Esophagus squamous epithelium (tissue), 5 donors: ENCODE measurements around the gene CCDC185. TPM values are rescaled to one million over a fixed set of nuclear protein-coding genes. Genes with fewer than 3 reads are reported as not detected.

Source experiments
- DNase-seq: peaks from one replicate; lab custom pipeline; 2025; lab: John Stamatoyannopoulos, UW
- H3K27ac ChIP-seq, 4 donors: fragments of 200-600 bp; sonication (generic); one replicate each; pipeline ENCODE4 v1.5.1; 2016 to 2019; ENCODE audit warnings: mild to moderate bottlenecking in 1 of 4
- H3K27me3 ChIP-seq, 4 donors: fragments of 200-600 bp; sonication (generic); 1 replicate in 3 of 4; 2 replicates in 1 of 4; pipeline versions ENCODE4 v1.5.1 to v1.6.0; 2017 to 2021; ENCODE audit warnings: antibody characterized with exemption in 1 of 4
- H3K36me3 ChIP-seq, 3 donors: fragments of 200-600 bp; sonication (generic); one replicate each; pipeline ENCODE4 v1.5.1; 2016 to 2019
- H3K4me1 ChIP-seq, 3 donors: fragments of 200-600 bp; sonication (generic); one replicate each; pipeline ENCODE4 v1.5.1; 2017 to 2019
- H3K4me3 ChIP-seq, 4 donors: fragments of 200-600 bp; sonication (generic); 1 replicate in 3 of 4; 2 replicates in 1 of 4; pipeline ENCODE4 v1.5.1; 2016 to 2019; ENCODE audit warnings: mild to moderate bottlenecking in 2 of 4, moderate library complexity in 1 of 4
- H3K9me3 ChIP-seq, 3 donors: fragments of 200-600 bp; sonication (generic); one replicate each; pipeline ENCODE4 v1.5.1; 2016 to 2019
- POLR2A ChIP-seq, 4 donors: fragments of 450-650 bp; IDR thresholded peaks; one replicate each; pipeline ENCODE4 v1.6.1; 2017; ENCODE audit warnings: antibody characterized with exemption in 4 of 4, mild to moderate bottlenecking in 4 of 4, moderate library complexity in 3 of 4
- WGBS, 2 donors: methylation state at CpG; one replicate each; pipeline ENCODE4 v1.1.5; 2018; 5-methylcytosine and 5-hydroxymethylcytosine counted together
- intact Hi-C: fragments of 100-400 bp; cut with DNase I; formaldehyde crosslinking; loops from one replicate; pipeline ENCODE4 v1.15.0; 2022
- total RNA-seq, 4 donors: library from RNA; depleted of rRNA; stranded (reverse); fragments of >200 nt; gene quantifications; one replicate each; pipeline ENCODE4 v1.1.0, GENCODE V29; 2016
- TF ChIP-seq, protein P1 (sequence below), 6 experiments: fragments of 450-650 bp in 4 of 6; fragments of 200-600 bp in 2 of 6; sonication (generic) in 2 of 6; IDR thresholded peaks; one replicate each; pipeline ENCODE4 v1.5.1; 2016 to 2019; ENCODE audit warnings: antibody characterized with exemption in 6 of 6, mild to moderate bottlenecking in 4 of 6, moderate library complexity in 4 of 6
- donor health status: DM: yes; HTN: yes; CAD: no.

CCDC185 gene
- total RNA-seq, 4 donors from 2014 or later = 0.13 TPM; not detected in 3

DNA sequence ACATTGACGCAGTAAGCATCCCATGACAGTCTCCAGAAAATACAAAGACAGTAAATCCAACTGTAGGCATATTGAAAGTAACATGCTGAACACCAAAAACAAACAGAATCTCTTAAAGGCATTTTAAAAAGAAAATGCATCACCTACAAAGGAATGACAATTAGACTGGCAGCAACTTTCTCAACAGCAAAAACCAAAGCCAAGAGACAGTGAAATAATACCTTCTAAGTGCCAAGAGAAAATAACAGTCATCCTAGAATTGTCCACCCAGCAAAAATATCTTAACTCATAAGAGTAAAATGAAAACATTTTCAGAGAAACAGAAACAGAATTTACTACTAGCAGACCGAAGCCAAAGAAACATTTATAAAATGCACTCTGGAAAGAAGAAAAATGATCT is 20.0 kb downstream of the CCDC185 start:
- H3K36me3 ChIP-seq = no peaks in the 10 kb centered on the region
- no peaks in the 10 kb centered on the region for H3K27me3 ChIP-seq
- 62 to 77% methylated on average over 2 of the region's 2 CpGs for WGBS, 2 donors
- H3K4me3 ChIP-seq = no peak overlapping the region
- peaks cover 0 to 3% (median 0%) of the 10 kb centered on the region in 3 donors for H3K4me1 ChIP-seq
- H3K27ac ChIP-seq = no peak overlapping the region
- no peak for DNase-seq
- no peaks in the 10 kb centered on the region for H3K9me3 ChIP-seq
- no peak for TF ChIP-seq POLR2A (IDR thresholded peaks at IDR 0.05)
- TF ChIP-seq, protein P1, sequence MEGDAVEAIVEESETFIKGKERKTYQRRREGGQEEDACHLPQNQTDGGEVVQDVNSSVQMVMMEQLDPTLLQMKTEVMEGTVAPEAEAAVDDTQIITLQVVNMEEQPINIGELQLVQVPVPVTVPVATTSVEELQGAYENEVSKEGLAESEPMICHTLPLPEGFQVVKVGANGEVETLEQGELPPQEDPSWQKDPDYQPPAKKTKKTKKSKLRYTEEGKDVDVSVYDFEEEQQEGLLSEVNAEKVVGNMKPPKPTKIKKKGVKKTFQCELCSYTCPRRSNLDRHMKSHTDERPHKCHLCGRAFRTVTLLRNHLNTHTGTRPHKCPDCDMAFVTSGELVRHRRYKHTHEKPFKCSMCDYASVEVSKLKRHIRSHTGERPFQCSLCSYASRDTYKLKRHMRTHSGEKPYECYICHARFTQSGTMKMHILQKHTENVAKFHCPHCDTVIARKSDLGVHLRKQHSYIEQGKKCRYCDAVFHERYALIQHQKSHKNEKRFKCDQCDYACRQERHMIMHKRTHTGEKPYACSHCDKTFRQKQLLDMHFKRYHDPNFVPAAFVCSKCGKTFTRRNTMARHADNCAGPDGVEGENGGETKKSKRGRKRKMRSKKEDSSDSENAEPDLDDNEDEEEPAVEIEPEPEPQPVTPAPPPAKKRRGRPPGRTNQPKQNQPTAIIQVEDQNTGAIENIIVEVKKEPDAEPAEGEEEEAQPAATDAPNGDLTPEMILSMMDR (IDR thresholded peaks at IDR 0.05) = no peak
- intact Hi-C loops = no loop called here

DNA sequence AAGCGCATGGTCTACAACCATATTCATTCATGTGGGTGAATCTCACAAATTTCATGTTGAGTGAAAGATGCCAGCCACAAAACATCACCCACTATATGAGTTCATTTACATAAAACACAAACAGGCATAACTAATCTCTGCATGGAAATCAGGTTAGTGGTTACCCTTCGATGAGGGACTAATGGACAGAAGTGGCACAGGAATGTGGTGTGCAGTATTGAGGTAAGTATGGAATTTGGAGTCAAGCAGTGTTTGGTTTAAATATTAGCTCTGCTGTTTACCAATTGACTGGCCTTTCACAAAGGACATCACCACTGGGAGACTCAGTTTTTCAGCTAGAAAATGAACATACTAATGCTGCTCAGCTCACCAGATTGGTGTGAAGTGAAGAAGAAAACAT is 24.2 kb downstream of the CCDC185 start:
- intact Hi-C loops = no loop called here
- H3K9me3 ChIP-seq = no peaks in the 10 kb centered on the region
- TF ChIP-seq POLR2A (IDR thresholded peaks at IDR 0.05) = no peak
- TF ChIP-seq, protein P1 (IDR thresholded peaks at IDR 0.05) = no peak
- DNase-seq = no peak
- no peak overlapping the region for H3K4me3 ChIP-seq
- WGBS, 2 donors = 86 to 94% methylated on average over 1 of the region's 2 CpGs
- H3K4me1 ChIP-seq = peaks cover 0 to 15% (median 0%) of the 10 kb centered on the region in 3 donors
- no peak overlapping the region for H3K27ac ChIP-seq
- H3K27me3 ChIP-seq = no peaks in the 10 kb centered on the region
- H3K36me3 ChIP-seq = no peaks in the 10 kb centered on the region

- Histone ChIP-seq H3K27ac (no peak overlapping the region), H3K36me3 (no peaks in the 10 kb centered on the region), H3K9me3 (no peaks in the 10 kb centered on the region), H3K4me3 (no peak overlapping the region), H3K27me3 (no peaks in the 10 kb centered on the region), H3K4me1 (peaks cover 0 to 16% (median 0%) of the 10 kb centered on the region in 3 donors)
- intact Hi-C loops = no loop called here
- no peak for DNase-seq
- TF ChIP-seq POLR2A (IDR thresholded peaks at IDR 0.05) = no peak
- TF ChIP-seq, protein P1 (IDR thresholded peaks at IDR 0.05) = no peak
- WGBS, 2 donors = 81 to 89% methylated on average over 7 of the region's 7 CpGs
These were observed 24.9 kb downstream of the CCDC185 start for GRCh38 chr1:223417903-223418663.

GRCh38 chr1:223419115-223419514 is 25.9 kb downstream of the CCDC185 start:
- Histone ChIP-seq H3K4me1 (peaks cover 0 to 22% (median 0%) of the 10 kb centered on the region in 3 donors), H3K9me3 (no peaks in the 10 kb centered on the region), H3K36me3 (no peaks in the 10 kb centered on the region), H3K27ac (no peak overlapping the region), H3K27me3 (no peaks in the 10 kb centered on the region), H3K4me3 (no peak overlapping the region)
- no peak for DNase-seq
- WGBS, 2 donors = 92 to 95% methylated on average over 8 of the region's 8 CpGs
- TF ChIP-seq, protein P1 (IDR thresholded peaks at IDR 0.05) = no peak
- no peak for TF ChIP-seq POLR2A (IDR thresholded peaks at IDR 0.05)
- intact Hi-C loops = no loop called here

- 80 to 86% methylated on average over 7 to 10 of the region's 10 CpGs for WGBS, 2 donors
- TF ChIP-seq, protein P1 (IDR thresholded peaks at IDR 0.05) = no peak
- no peak for TF ChIP-seq POLR2A (IDR thresholded peaks at IDR 0.05)
- no peak overlapping the region for H3K4me3 ChIP-seq
- no peak overlapping the region for H3K27ac ChIP-seq
- H3K36me3 ChIP-seq = no peaks in the 10 kb centered on the region
- intact Hi-C loops = no loop called here
- H3K4me1 ChIP-seq = peaks cover 0 to 23% (median 2%) of the 10 kb centered on the region in 3 donors
- DNase-seq = no peak
- no peaks in the 10 kb centered on the region for H3K27me3 ChIP-seq
- no peaks in the 10 kb centered on the region for H3K9me3 ChIP-seq
These were observed 26.3 kb downstream of the CCDC185 start for GRCh38 chr1:223419561-223419960.
